Measurements from ENCODE around the gene ST3GAL6. TPM values are rescaled to one million over a fixed set of nuclear protein-coding genes. Genes with fewer than 3 reads are reported as not detected.
A peak's percentile ranks its signal among the peaks of the same experiment; 100 is the strongest.

Gene ST3GAL6
- total and polyA plus RNA-seq, 4 donors: 17.3 to 79.7 (median 29.4) TPM

DNA sequence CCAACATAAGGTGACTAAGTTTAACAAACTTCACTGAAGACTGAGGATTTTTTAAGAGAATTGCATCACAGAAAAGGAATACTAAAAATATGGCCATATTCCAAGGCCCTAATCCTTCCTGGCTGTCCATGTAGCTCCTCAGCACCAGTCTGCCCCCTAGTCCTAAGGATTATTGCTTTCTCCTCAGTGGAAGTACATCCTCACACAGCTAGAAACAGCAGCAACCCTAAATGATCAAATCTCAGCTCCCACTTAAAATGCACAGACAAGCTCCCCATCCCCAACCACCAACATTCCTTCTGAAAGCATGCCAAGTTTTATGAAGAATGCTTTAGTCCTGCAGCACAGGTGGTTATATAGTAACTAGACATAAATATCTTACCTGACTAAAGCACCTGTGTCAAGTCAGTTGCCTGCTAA lies 14.7 kb downstream of the ST3GAL6 start:
- Histone ChIP-seq H3K36me3 (ENCODE audit: control insufficient read depth in 4 of 4, insufficient read depth in 3 of 4, low read depth in 1 of 4, low read length in 3 of 4) (peaks cover 1 to 31% (median 5%) of the 10 kb centered on the region in 4 donors), H3K27ac (ENCODE audit: low read depth in 1 of 2, low read length in 2 of 2) (peak overlapping the region; percentile 64 to 72), H3K4me1 (ENCODE audit: control insufficient read depth in 4 of 4, insufficient read depth in 4 of 4, low read length in 3 of 4) (peaks cover 20 to 39% (median 32%) of the 10 kb centered on the region in 4 donors), H3K9ac (ENCODE audit: low read depth in 1 of 2, low read length in 2 of 2) (no peak overlapping the region), H3K9me3 (ENCODE audit: control insufficient read depth in 4 of 4, low read length in 3 of 4) (no peaks in the 10 kb centered on the region), H3K27me3 (ENCODE audit: control insufficient read depth in 4 of 4, insufficient read depth in 4 of 4, low read length in 3 of 4) (no peaks in the 10 kb centered on the region), H3K4me3 (ENCODE audit: low read depth in 1 of 3, low read length in 3 of 3) (no peak overlapping the region)
- no peak for DNase-seq (ENCODE audit: low spot score)
- TF ChIP-seq EGR1 (IDR thresholded peaks at IDR 0.05; ENCODE audit: low read depth in 2 of 2) (no peak), NR2F2 (IDR thresholded peaks at IDR 0.05) (no peak), FOXA1 (IDR thresholded peaks at IDR 0.05) (no peak)
- TF ChIP-seq, protein P1, sequence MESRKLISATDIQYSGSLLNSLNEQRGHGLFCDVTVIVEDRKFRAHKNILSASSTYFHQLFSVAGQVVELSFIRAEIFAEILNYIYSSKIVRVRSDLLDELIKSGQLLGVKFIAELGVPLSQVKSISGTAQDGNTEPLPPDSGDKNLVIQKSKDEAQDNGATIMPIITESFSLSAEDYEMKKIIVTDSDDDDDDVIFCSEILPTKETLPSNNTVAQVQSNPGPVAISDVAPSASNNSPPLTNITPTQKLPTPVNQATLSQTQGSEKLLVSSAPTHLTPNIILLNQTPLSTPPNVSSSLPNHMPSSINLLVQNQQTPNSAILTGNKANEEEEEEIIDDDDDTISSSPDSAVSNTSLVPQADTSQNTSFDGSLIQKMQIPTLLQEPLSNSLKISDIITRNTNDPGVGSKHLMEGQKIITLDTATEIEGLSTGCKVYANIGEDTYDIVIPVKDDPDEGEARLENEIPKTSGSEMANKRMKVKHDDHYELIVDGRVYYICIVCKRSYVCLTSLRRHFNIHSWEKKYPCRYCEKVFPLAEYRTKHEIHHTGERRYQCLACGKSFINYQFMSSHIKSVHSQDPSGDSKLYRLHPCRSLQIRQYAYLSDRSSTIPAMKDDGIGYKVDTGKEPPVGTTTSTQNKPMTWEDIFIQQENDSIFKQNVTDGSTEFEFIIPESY (IDR thresholded peaks at IDR 0.05): no peak

DNA sequence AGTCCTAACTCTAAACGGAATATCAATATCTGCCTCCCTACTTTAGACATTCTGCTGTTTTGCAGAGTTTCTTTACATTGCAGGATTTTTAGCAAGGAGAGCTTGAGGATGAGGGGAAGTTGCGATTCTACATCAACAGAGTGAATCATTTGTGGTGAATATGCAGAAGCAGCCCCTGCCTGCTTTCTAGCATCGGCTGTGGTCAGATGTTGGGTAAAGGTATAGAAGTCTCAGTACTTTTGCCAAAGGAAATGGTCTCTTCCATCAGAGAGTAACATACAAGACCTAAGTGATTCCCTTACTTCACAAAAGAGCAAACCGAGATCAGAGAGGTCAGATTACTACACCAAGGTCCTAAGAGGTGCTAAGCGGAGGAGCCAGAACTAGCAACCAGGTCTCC lies 15.2 kb downstream of the ST3GAL6 start:
- DNase-seq (ENCODE audit: low spot score): no peak
- H3K4me3 ChIP-seq (ENCODE audit: low read depth in 1 of 3, low read length in 3 of 3): no peak overlapping the region
- TF ChIP-seq, protein P2, sequence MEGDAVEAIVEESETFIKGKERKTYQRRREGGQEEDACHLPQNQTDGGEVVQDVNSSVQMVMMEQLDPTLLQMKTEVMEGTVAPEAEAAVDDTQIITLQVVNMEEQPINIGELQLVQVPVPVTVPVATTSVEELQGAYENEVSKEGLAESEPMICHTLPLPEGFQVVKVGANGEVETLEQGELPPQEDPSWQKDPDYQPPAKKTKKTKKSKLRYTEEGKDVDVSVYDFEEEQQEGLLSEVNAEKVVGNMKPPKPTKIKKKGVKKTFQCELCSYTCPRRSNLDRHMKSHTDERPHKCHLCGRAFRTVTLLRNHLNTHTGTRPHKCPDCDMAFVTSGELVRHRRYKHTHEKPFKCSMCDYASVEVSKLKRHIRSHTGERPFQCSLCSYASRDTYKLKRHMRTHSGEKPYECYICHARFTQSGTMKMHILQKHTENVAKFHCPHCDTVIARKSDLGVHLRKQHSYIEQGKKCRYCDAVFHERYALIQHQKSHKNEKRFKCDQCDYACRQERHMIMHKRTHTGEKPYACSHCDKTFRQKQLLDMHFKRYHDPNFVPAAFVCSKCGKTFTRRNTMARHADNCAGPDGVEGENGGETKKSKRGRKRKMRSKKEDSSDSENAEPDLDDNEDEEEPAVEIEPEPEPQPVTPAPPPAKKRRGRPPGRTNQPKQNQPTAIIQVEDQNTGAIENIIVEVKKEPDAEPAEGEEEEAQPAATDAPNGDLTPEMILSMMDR (IDR thresholded peaks at IDR 0.05; ENCODE audit: low read depth, low read length, missing input control): no peak
- TF ChIP-seq HNF4G (IDR thresholded peaks at IDR 0.05): no peak
- TF ChIP-seq GABPA (IDR thresholded peaks at IDR 0.05 in 1 of 2, conservative IDR thresholded peaks at IDR 0.05 in 1 of 2): no peak
- no peak for TF ChIP-seq YY1 (IDR thresholded peaks at IDR 0.05)
- TF ChIP-seq RAD21 (IDR thresholded peaks at IDR 0.05): no peak
- TF ChIP-seq RXRA (IDR thresholded peaks at IDR 0.05): no peak
- TF ChIP-seq, protein P1 (IDR thresholded peaks at IDR 0.05): no peak
- TF ChIP-seq NR2F2 (IDR thresholded peaks at IDR 0.05): no peak
- TF ChIP-seq FOXA1 (IDR thresholded peaks at IDR 0.05): no peak
- TF ChIP-seq, protein P3, sequence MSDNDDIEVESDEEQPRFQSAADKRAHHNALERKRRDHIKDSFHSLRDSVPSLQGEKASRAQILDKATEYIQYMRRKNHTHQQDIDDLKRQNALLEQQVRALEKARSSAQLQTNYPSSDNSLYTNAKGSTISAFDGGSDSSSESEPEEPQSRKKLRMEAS (IDR thresholded peaks at IDR 0.05): no peak
- no peak for TF ChIP-seq TAF1 (conservative IDR thresholded peaks at IDR 0.05)
- no peaks in the 10 kb centered on the region for H3K9me3 ChIP-seq (ENCODE audit: control insufficient read depth in 4 of 4, low read length in 3 of 4)
- H3K36me3 ChIP-seq (ENCODE audit: control insufficient read depth in 4 of 4, insufficient read depth in 3 of 4, low read depth in 1 of 4, low read length in 3 of 4): peaks cover 0 to 31% (median 4%) of the 10 kb centered on the region in 4 donors
- 79% methylated on average over 5 of the region's 5 CpGs for WGBS
- H3K9ac ChIP-seq (ENCODE audit: low read depth in 1 of 2, low read length in 2 of 2): peak overlapping the region in 1 of 2 donors; percentile 16
- no peaks in the 10 kb centered on the region for H3K27me3 ChIP-seq (ENCODE audit: control insufficient read depth in 4 of 4, insufficient read depth in 4 of 4, low read length in 3 of 4)
- peaks cover 20 to 45% (median 34%) of the 10 kb centered on the region in 4 donors for H3K4me1 ChIP-seq (ENCODE audit: control insufficient read depth in 4 of 4, insufficient read depth in 4 of 4, low read length in 3 of 4)
- peak overlapping the region; percentile 64 to 72 for H3K27ac ChIP-seq (ENCODE audit: low read depth in 1 of 2, low read length in 2 of 2)

Measured in liver (tissue), 9 donors.